ENCODE results near the gene ALK. TPM values are rescaled to one million over a fixed set of nuclear protein-coding genes. Genes with fewer than 3 reads are reported as not detected.

The ALK gene
- polyA plus RNA-seq, 1 of the 3 experiments (the other 2 are of a cell fraction) = 0.30 TPM

DNA sequence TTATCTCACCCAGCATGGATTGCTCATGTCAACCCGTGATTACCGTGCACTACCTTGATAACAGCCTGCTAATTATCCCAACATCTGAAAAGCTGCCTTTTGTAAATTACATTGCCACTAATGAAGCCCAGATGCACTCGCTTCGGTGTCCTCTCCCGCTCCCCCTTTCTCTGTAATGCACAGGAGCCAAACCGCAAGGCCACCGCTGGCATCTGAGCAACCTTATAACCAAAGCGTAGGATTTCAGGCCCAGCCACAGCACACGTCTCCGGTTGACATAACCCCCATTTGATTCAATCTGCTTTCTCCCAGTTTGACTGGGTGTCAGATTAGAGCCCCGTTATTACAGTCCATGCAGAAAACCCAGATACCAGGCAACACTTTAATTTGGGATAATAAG, 341.2 kb downstream of the ALK start:
- H3K4me3 ChIP-seq (ENCODE audit: low read depth in 2 of 2, low read length in 1 of 2) = no peak overlapping the region
- WGBS (ENCODE audit: low lambda C conversion rate) = 8% methylated on average over 11 of the region's 11 CpGs
- no peaks in the 10 kb centered on the region for H3K79me2 ChIP-seq (ENCODE audit: insufficient read depth)
- H3K4me1 ChIP-seq (ENCODE audit: control insufficient read depth in 1 of 2, insufficient read depth in 2 of 2, low read depth in 1 of 2, low read length in 1 of 2) = peaks cover 9 to 97% of the 10 kb centered on the region in 2 experiments; a peak in 2 of 4 replicates
- H3K27me3 ChIP-seq (ENCODE audit: insufficient read depth) = peaks cover 22% of the 10 kb centered on the region; the same call in 1 of the 2 replicates
- peak; percentile 75 for DNase-seq
- no peak overlapping the region for H3K9ac ChIP-seq
- TF ChIP-seq RXRA (IDR thresholded peaks at IDR 0.05; ENCODE audit: borderline replicate concordance, low read depth) (no peak), TCF12 (IDR thresholded peaks at IDR 0.05) (peak; percentile 83), RAD21 (IDR thresholded peaks at IDR 0.05; ENCODE audit: low read length) (peak; percentile 53), RCOR1 (IDR thresholded peaks at IDR 0.05; ENCODE audit: low read length) (peak; percentile 92), FOXJ3 (CRISPR knock-in tag; IDR thresholded peaks at IDR 0.05) (peak; percentile 99; the same call in 1 of the 2 replicates), SMC3 (IDR thresholded peaks at IDR 0.05; ENCODE audit: low read depth, low read length) (peak; percentile 26; the same call in 1 of the 2 replicates), GATA2 (CRISPR knock-in tag; IDR thresholded peaks at IDR 0.05) (peak; percentile 94), CHD2 (IDR thresholded peaks at IDR 0.05; ENCODE audit: low read length, partially characterized antibody) (peak; percentile 68), POLR2AphosphoS5 (IDR thresholded peaks at IDR 0.05; ENCODE audit: low read depth, low read length) (peak; percentile 75), NRF1 (IDR thresholded peaks at IDR 0.05; ENCODE audit: low read depth, low read length) (no peak), EP300 (IDR thresholded peaks at IDR 0.05; ENCODE audit: borderline replicate concordance in 1 of 2, low read depth in 1 of 2, low read length in 1 of 2) (peak; percentile 42 to 95; a peak in 3 of 4 replicates), TEAD4 (IDR thresholded peaks at IDR 0.05; ENCODE audit: borderline replicate concordance, insufficient read depth) (peak; percentile 62), GABPA (IDR thresholded peaks at IDR 0.05; ENCODE audit: low read depth) (no peak), NFIC (IDR thresholded peaks at IDR 0.05; ENCODE audit: borderline replicate concordance) (peak; percentile 44; the same call in 1 of the 2 replicates)
- TF ChIP-seq, protein P1, sequence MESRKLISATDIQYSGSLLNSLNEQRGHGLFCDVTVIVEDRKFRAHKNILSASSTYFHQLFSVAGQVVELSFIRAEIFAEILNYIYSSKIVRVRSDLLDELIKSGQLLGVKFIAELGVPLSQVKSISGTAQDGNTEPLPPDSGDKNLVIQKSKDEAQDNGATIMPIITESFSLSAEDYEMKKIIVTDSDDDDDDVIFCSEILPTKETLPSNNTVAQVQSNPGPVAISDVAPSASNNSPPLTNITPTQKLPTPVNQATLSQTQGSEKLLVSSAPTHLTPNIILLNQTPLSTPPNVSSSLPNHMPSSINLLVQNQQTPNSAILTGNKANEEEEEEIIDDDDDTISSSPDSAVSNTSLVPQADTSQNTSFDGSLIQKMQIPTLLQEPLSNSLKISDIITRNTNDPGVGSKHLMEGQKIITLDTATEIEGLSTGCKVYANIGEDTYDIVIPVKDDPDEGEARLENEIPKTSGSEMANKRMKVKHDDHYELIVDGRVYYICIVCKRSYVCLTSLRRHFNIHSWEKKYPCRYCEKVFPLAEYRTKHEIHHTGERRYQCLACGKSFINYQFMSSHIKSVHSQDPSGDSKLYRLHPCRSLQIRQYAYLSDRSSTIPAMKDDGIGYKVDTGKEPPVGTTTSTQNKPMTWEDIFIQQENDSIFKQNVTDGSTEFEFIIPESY (IDR thresholded peaks at IDR 0.05; ENCODE audit: borderline replicate concordance, low read depth) = no peak
- TF ChIP-seq, protein P2, sequence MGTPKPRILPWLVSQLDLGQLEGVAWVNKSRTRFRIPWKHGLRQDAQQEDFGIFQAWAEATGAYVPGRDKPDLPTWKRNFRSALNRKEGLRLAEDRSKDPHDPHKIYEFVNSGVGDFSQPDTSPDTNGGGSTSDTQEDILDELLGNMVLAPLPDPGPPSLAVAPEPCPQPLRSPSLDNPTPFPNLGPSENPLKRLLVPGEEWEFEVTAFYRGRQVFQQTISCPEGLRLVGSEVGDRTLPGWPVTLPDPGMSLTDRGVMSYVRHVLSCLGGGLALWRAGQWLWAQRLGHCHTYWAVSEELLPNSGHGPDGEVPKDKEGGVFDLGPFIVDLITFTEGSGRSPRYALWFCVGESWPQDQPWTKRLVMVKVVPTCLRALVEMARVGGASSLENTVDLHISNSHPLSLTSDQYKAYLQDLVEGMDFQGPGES (IDR thresholded peaks at IDR 0.05; ENCODE audit: low read depth, low read length) = no peak
- no peak overlapping the region for H2AFZ ChIP-seq (ENCODE audit: low read depth)
- H4K20me1 ChIP-seq (ENCODE audit: insufficient read depth) = no peaks in the 10 kb centered on the region
- H3K9me2 ChIP-seq = no peaks in the 10 kb centered on the region
- no peaks in the 10 kb centered on the region for H3K9me3 ChIP-seq
- H3K27ac ChIP-seq (ENCODE audit: low read depth in 2 of 2, low read length in 1 of 2) = peak overlapping the region in 1 of 2 experiments; percentile 100; a peak in 2 of 4 replicates
- no peak overlapping the region for H3K4me2 ChIP-seq
- ChIA-PET POLR2A (interaction anchor here (0.6 to 5.6 kb wide), 12 partner anchors 33 to 340 kb away, joined by 3 to 49 read pairs (median 4); partner anchors contain the start of gene ALK), CTCF (interaction anchor here (0.6 to 3.5 kb wide), 12 partner anchors 10 to 343 kb away, joined by 3 to 23 read pairs (median 4); no protein-coding TSS in a partner anchor)
- no peaks in the 10 kb centered on the region for H3F3A ChIP-seq (replicated peaks; ENCODE audit: insufficient read depth)
- no peaks in the 10 kb centered on the region for H3K36me3 ChIP-seq (replicated peaks in 1 of 2; ENCODE audit: control insufficient read depth in 1 of 2, insufficient read depth in 2 of 2, low read length in 1 of 2)
